Transverse colon (tissue), 3 donors: Measurements from ENCODE around the gene SLC39A11.

Experiments used
- CTCF ChIP-seq, 5 experiments: fragments of 200-600 bp in 3 of 5; fragments of 450-650 bp in 2 of 5; sonication (generic) in 3 of 5; IDR thresholded peaks; 1 replicate in 2 of 5; 2 replicates in 3 of 5; pipeline ENCODE4 v1.5.1; 2016 to 2017; ENCODE audit warnings: antibody characterized with exemption in 5 of 5, inconsistent platforms in 3 of 5, mild to moderate bottlenecking in 2 of 5, moderate library complexity in 1 of 5
- POLR2A ChIP-seq: fragments of 450-650 bp; IDR thresholded peaks from one replicate; pipeline ENCODE4 v1.6.1; 2016; ENCODE audit warnings: antibody characterized with exemption, mild to moderate bottlenecking, moderate library complexity

- TF ChIP-seq CTCF (IDR thresholded peaks at IDR 0.05) (no peak), POLR2A (no peak)
Measured at GRCh38 chr17:72672729-72673128, 419.8 kb downstream of the SLC39A11 start.
